ENCODE results near the gene NECAB2. TPM values are rescaled to one million over a fixed set of nuclear protein-coding genes. Genes with fewer than 3 reads are reported as not detected.

The NECAB2 gene
- total RNA-seq, 6 experiments from 2014 or later: 0.40 TPM; not detected in 5

GRCh38 chr16:83978401-83978904 is 10.4 kb downstream of the NECAB2 start:
- Mint-ChIP-seq H3K36me3 (ENCODE audit: low read depth) (peaks cover 5% of the 10 kb centered on the region), H3K27me3 (ENCODE audit: insufficient read depth) (peaks cover 31% of the 10 kb centered on the region), H3K9me3 (peaks cover 15% of the 10 kb centered on the region), H3K4me3 (no peak overlapping the region), H3K4me1 (ENCODE audit: low read depth) (no peaks in the 10 kb centered on the region), H3K27ac (no peak overlapping the region)
- no peak for TF ChIP-seq CTCF (IDR thresholded peaks at IDR 0.05)
- DNase-seq: no peak

- Mint-ChIP-seq H3K27me3 (ENCODE audit: insufficient read depth) (peaks cover 28% of the 10 kb centered on the region), H3K4me3 (no peak overlapping the region), H3K36me3 (ENCODE audit: low read depth) (peaks cover 5% of the 10 kb centered on the region), H3K9me3 (peaks cover 15% of the 10 kb centered on the region), H3K27ac (no peak overlapping the region), H3K4me1 (ENCODE audit: low read depth) (no peaks in the 10 kb centered on the region)
- no peak for DNase-seq
- TF ChIP-seq CTCF (IDR thresholded peaks at IDR 0.05): no peak
These were observed 11.4 kb downstream of the NECAB2 start for GRCh38 chr16:83979441-83979840.

GRCh38 chr16:83980794-83981193 is 12.8 kb downstream of the NECAB2 start:
- no peaks in the 10 kb centered on the region for H3K4me1 Mint-ChIP-seq (ENCODE audit: low read depth)
- H3K36me3 Mint-ChIP-seq (ENCODE audit: low read depth): peaks cover 5% of the 10 kb centered on the region
- peaks cover 15% of the 10 kb centered on the region for H3K9me3 Mint-ChIP-seq
- no peak overlapping the region for H3K4me3 Mint-ChIP-seq
- H3K27ac Mint-ChIP-seq: no peak overlapping the region
- TF ChIP-seq CTCF (IDR thresholded peaks at IDR 0.05): no peak
- H3K27me3 Mint-ChIP-seq (ENCODE audit: insufficient read depth): peaks cover 29% of the 10 kb centered on the region
- no peak for DNase-seq

GRCh38 chr16:83981799-83982198 is 13.8 kb downstream of the NECAB2 start:
- Mint-ChIP-seq H3K4me3 (no peak overlapping the region), H3K27me3 (ENCODE audit: insufficient read depth) (peaks cover 32% of the 10 kb centered on the region), H3K27ac (no peak overlapping the region), H3K36me3 (ENCODE audit: low read depth) (peaks cover 5% of the 10 kb centered on the region), H3K9me3 (peaks cover 15% of the 10 kb centered on the region), H3K4me1 (ENCODE audit: low read depth) (no peaks in the 10 kb centered on the region)
- TF ChIP-seq CTCF (IDR thresholded peaks at IDR 0.05): no peak
- no peak for DNase-seq

- H3K36me3 Mint-ChIP-seq (ENCODE audit: low read depth): peaks cover 5% of the 10 kb centered on the region
- peaks cover 25% of the 10 kb centered on the region for H3K27me3 Mint-ChIP-seq (ENCODE audit: insufficient read depth)
- no peak overlapping the region for H3K27ac Mint-ChIP-seq
- H3K9me3 Mint-ChIP-seq: peaks cover 6% of the 10 kb centered on the region
- H3K4me3 Mint-ChIP-seq: no peak overlapping the region
- DNase-seq: no peak
- no peak for TF ChIP-seq CTCF (IDR thresholded peaks at IDR 0.05)
- no peaks in the 10 kb centered on the region for H3K4me1 Mint-ChIP-seq (ENCODE audit: low read depth)
These were observed 15.4 kb downstream of the NECAB2 start for GRCh38 chr16:83983491-83983890.

GRCh38 chr16:83989300-83989699 is 21.3 kb downstream of the NECAB2 start:
- Mint-ChIP-seq H3K4me1 (ENCODE audit: low read depth) (peaks cover 21% of the 10 kb centered on the region), H3K4me3 (no peak overlapping the region), H3K9me3 (no peaks in the 10 kb centered on the region), H3K27ac (no peak overlapping the region), H3K27me3 (ENCODE audit: insufficient read depth) (peaks cover 31% of the 10 kb centered on the region), H3K36me3 (ENCODE audit: low read depth) (no peaks in the 10 kb centered on the region)
- no peak for TF ChIP-seq CTCF (IDR thresholded peaks at IDR 0.05)
- DNase-seq: no peak

Data from HFFc6 (cell line).